Erythroblast (primary cell): ENCODE results near the gene EIF4E1B.

ENCODE experiments used
- GATA1 ChIP-seq: IDR thresholded peaks from 2 replicates; pipeline ENCODE4 v1.6.1; 2011; ENCODE audit warnings: low read depth, mild to moderate bottlenecking, control low read depth, low read length, moderate library complexity
- POLR2A ChIP-seq: IDR thresholded peaks from 2 replicates; pipeline ENCODE4 v1.6.1; 2011; ENCODE audit warnings: mild to moderate bottlenecking, low read length

- TF ChIP-seq POLR2A (no peak), GATA1 (no peak)
Observed at GRCh38 chr5:176675676-176676360, 45.3 kb downstream of the EIF4E1B start.
